Endothelial cell of umbilical vein (primary cell): Measurements from ENCODE around the gene KDSR. TPM values are rescaled to one million over a fixed set of nuclear protein-coding genes. Genes with fewer than 3 reads are reported as not detected.
"Not testable (repeated sequence)": the region's sequence is repeated elsewhere in the genome, so short reads cannot be mapped to it uniquely, and the experiment has no call there.

Experiments
- BruUV-seq: library from RNA; stranded (reverse); fragments of 400-500 nt; replicated peaks from 2 replicates; lab custom pipeline; 2021; lab: Mats Ljungman, UMichigan
- CTCF ChIA-PET: fragments of 300-600, 350-600 bp; sonication (Branson Sonifier 250); formaldehyde crosslinking; loops from one replicate; lab custom pipeline; 2021; ENCODE audit warnings: antibody characterized with exemption, inconsistent platforms; lab: Charles Lee
- POLR2A ChIA-PET: fragments of 300-600, 350-600 bp; sonication (Branson Sonifier 250); formaldehyde crosslinking; loops from one replicate; lab custom pipeline; 2021; ENCODE audit warnings: antibody characterized with exemption, inconsistent platforms; lab: Charles Lee
- DNase-seq: peaks from one replicate; pipeline ENCODE4 v3.0.0-alpha.2; 2011; ENCODE audit warnings: low read depth, low spot score
- FAIRE-seq: peaks from 2 replicates; lab custom pipeline; 2011; peaks lifted over from hg19 to GRCh38; lab: Jason Lieb, UNC
- H2AFZ ChIP-seq: 2 replicates; pipeline ENCODE4 v1.6.0; 2012; ENCODE audit warnings: low read depth, low read length, control low read depth, inconsistent platforms
- H3K27ac ChIP-seq: 2 replicates; pipeline ENCODE4 v1.5.1; 2011; ENCODE audit warnings: low read depth, mild to moderate bottlenecking, control low read depth, low read length, moderate library complexity; ENCODE audit not compliant: insufficient read depth
- H3K27me3 ChIP-seq, 2 experiments: 2 replicates each; pipeline versions ENCODE4 v1.6.0 to v1.6.1; 2011; ENCODE audit warnings: low read length in 2 of 2, mixed read lengths in 1 of 2; ENCODE audit not compliant: control insufficient read depth in 2 of 2, insufficient read depth in 2 of 2
- H3K36me3 ChIP-seq, 2 experiments: 2 replicates in 1 of 2; 3 replicates in 1 of 2; pipeline ENCODE4 v1.5.1; 2011; ENCODE audit warnings: low read length in 2 of 2, mild to moderate bottlenecking in 1 of 2, moderate library complexity in 1 of 2; ENCODE audit not compliant: control insufficient read depth in 2 of 2, insufficient read depth in 2 of 2; ENCODE audit errors: extremely low read depth in 1 of 2
- H3K4me1 ChIP-seq: 3 replicates; pipeline ENCODE4 v1.5.1; 2011; ENCODE audit warnings: mild to moderate bottlenecking, low read length; ENCODE audit not compliant: control insufficient read depth, insufficient read depth; ENCODE audit errors: extremely low read depth
- H3K4me2 ChIP-seq: 2 replicates; pipeline ENCODE4 v1.6.1; 2011; ENCODE audit warnings: low read length, control low read depth, mixed read lengths; ENCODE audit not compliant: insufficient read depth
- H3K4me3 ChIP-seq, 3 experiments: fragments of 200-600 bp in 1 of 3; sonication (generic), shearing (Covaris generic) in 1 of 3; replicated peaks in 1 of 3; 2 replicates each; pipeline ENCODE4 v1.5.1; 2011 to 2016; ENCODE audit warnings: control low read depth in 3 of 3, low read length in 3 of 3, mild to moderate bottlenecking in 2 of 3, inconsistent platforms in 1 of 3, low read depth in 1 of 3, moderate library complexity in 1 of 3; ENCODE audit not compliant: insufficient read depth in 1 of 3
- H3K79me2 ChIP-seq: 2 replicates; pipeline ENCODE4 v1.6.0; 2012; ENCODE audit warnings: low read length, inconsistent platforms; ENCODE audit not compliant: control insufficient read depth, insufficient read depth
- H3K9ac ChIP-seq: replicated peaks from 2 replicates; pipeline ENCODE3; 2011; ENCODE audit warnings: low read length, control low read depth; ENCODE audit not compliant: insufficient read depth; ENCODE audit errors: extremely low read depth
- H3K9me1 ChIP-seq: replicated peaks from 3 replicates; pipeline ENCODE4 v1.6.0; 2011; ENCODE audit warnings: mild to moderate bottlenecking, low read length; ENCODE audit not compliant: control insufficient read depth, insufficient read depth; ENCODE audit errors: extremely low read depth
- H3K9me3 ChIP-seq: replicated peaks from 2 replicates; pipeline ENCODE4 v1.5.1; 2012; ENCODE audit warnings: low read length, inconsistent platforms; ENCODE audit not compliant: control insufficient read depth, insufficient read depth
- H4K20me1 ChIP-seq: replicated peaks from 2 replicates; pipeline ENCODE3; 2011; ENCODE audit warnings: mild to moderate bottlenecking, low read length; ENCODE audit not compliant: control insufficient read depth, insufficient read depth; ENCODE audit errors: extremely low read depth
- POLR2A ChIP-seq: IDR thresholded peaks from 2 replicates; pipeline ENCODE4 v1.6.1; 2012; ENCODE audit warnings: low read depth, mild to moderate bottlenecking, control low read depth, low read length
- dilution Hi-C: fragments of 300-500 bp; cut with MboI; formaldehyde crosslinking; loops from one replicate; pipeline ENCODE4 v1.15.0; 2019; ENCODE audit warnings: low sequenced_read_pairs; ENCODE audit not compliant: extremely low pct_ligation_motif_present
- intact Hi-C: fragments of 100-400 bp; cut with micrococcal nuclease; formaldehyde crosslinking; loops from one replicate; pipeline ENCODE4 v1.10.0; 2022
- polyA plus RNA-seq, 4 experiments: library from polyadenylated mRNA; depleted of rRNA in 3 of 4; stranded (reverse) in 3 of 4; unstranded in 1 of 4; fragments of >200 nt; gene quantifications; 2 replicates each; pipeline versions ENCODE4 v1.2.1 to v1.2.3, GENCODE V29; 2011 to 2012; ENCODE audit warnings: missing spikeins in 1 of 4
- total RNA-seq: library from RNA; stranded (reverse); gene quantifications from 2 replicates; pipeline ENCODE4 v1.2.3, GENCODE V29; 2021

The KDSR gene
- total and polyA plus RNA-seq, 2 donors (not counting 3 experiments of a cell fraction or from before 2014, with no cell fraction given), result 17.1 to 43.1 TPM

DNA sequence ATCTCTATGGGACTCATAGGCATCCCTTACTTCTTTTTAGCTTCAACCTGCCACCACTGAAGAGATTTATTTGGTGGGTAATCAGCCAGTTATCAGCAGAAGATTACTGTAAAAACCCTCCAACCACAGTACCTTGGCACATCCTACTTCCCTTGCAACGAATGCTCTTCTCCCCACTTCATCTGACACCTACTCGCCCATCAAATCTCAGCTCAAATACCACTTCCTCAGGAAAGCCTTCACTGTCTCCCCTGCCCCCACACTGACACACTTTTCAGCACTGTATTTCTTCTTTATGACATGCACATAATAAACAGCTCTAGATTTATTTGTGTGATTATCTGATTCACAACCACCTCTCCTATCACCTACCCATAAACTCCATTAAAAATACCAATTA, 3.1 kb downstream of the KDSR start:
- ChIA-PET CTCF (interaction anchor here (2.0 kb wide), 1 partner anchor 24 kb away, joined by 7 read pairs; no protein-coding TSS in a partner anchor), POLR2A (no interaction called here)
- no peak for DNase-seq
- peaks cover 12% of the 10 kb centered on the region for H3K4me1 ChIP-seq
- TF ChIP-seq POLR2A, result no peak
- no peak overlapping the region for H2AFZ ChIP-seq
- dilution Hi-C loops, result no loop called here
- no peak for FAIRE-seq
- H3K36me3 ChIP-seq, result peaks cover 7 to 13% of the 10 kb centered on the region in 2 experiments
- peaks cover 30% of the 10 kb centered on the region for H3K79me2 ChIP-seq
- no peak overlapping the region for H3K4me2 ChIP-seq
- H3K9me3 ChIP-seq, result no peaks in the 10 kb centered on the region
- H3K27me3 ChIP-seq, result no peaks in the 10 kb centered on the region
- no peaks in the 10 kb centered on the region for H3K9me1 ChIP-seq
- no TSS peak for BruUV-seq
- intact Hi-C loops, result no loop called here
- H3K27ac ChIP-seq, result no peak overlapping the region
- H3K9ac ChIP-seq, result no peak overlapping the region
- no peaks in the 10 kb centered on the region for H4K20me1 ChIP-seq
- no peak overlapping the region for H3K4me3 ChIP-seq

DNA sequence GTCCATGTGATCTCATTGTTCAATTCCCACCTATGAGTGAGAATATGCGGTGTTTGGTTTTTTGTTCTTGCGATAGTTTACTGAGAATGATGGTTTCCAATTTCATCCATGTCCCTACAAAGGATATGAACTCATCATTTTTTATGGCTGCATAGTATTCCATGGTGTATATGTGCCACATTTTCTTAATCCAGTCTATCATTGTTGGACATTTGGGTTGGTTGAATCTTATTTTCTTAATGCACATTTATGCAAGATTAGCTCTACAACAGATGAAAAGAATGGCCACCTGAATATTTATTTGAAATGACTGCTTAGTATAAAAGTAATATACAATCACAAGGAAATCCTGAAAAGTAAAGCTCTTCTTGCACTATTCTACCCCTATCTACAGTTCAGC, 3.6 kb downstream of the KDSR start:
- peaks cover 11% of the 10 kb centered on the region for H3K4me1 ChIP-seq
- H2AFZ ChIP-seq, H4K20me1 ChIP-seq, BruUV-seq, dilution Hi-C loops, H3K9me3 ChIP-seq, FAIRE-seq, H3K27me3 ChIP-seq, intact Hi-C loops, DNase-seq, H3K4me2 ChIP-seq, POLR2A ChIA-PET, H3K9ac ChIP-seq, H3K27ac ChIP-seq, H3K4me3 ChIP-seq, H3K9me1 ChIP-seq: not testable (repeated sequence)
- H3K36me3 ChIP-seq, result peaks cover 7 to 13% of the 10 kb centered on the region in 2 experiments
- CTCF ChIA-PET, result interaction anchor here (2.0 kb wide), 1 partner anchor 24 kb away, joined by 7 read pairs; no protein-coding TSS in a partner anchor
- peaks cover 30% of the 10 kb centered on the region for H3K79me2 ChIP-seq
